Measurements from ENCODE around the gene PRR27.

Gene PRR27

DNA sequence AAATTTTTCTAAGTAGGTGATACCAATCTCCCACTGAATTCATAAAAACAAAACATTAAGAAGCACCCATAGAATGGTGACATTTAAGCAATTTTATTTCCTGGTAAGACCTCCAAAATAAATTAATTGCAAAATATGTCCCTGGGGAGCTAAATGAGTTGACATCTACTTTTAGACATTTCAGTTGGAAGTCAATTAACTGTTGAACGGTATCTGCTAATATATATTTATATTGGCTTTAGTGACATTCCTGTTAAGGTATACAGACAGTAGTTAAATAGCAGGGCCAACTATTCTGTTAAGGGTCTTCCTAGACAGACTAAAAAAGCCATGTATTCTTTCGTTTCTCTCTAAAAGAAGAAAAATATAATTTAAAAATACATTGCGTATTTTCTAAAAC is at the start of gene PRR27:
Gene PRR27, plus strand, starts transcription at position 301 of the 400 bp plus-strand sequence. CDS start 139 bp downstream, outside the sequence.
- no peak for DNase-seq (ENCODE audit: low spot score)

DNA sequence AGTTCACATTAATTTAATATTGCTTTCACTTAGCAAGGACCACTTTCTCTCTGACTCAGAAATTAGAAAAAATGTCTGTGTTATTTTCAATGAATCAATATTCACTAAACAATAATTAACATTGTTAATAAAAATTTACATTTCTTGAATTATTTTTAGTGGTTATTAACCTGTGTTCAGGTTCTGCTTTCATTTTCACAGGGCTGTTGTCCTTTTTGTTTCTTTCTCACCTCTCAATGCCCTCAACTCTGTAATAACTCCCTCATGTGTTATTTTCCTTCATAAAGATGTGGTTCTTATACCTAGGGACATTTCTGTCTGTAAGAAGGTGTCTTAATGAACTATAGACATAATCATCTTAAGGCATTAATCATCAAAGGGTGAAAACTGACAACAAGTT is 43.1 kb upstream of the PRR27 start:
- no peak for DNase-seq (ENCODE audit: low spot score)

DNA sequence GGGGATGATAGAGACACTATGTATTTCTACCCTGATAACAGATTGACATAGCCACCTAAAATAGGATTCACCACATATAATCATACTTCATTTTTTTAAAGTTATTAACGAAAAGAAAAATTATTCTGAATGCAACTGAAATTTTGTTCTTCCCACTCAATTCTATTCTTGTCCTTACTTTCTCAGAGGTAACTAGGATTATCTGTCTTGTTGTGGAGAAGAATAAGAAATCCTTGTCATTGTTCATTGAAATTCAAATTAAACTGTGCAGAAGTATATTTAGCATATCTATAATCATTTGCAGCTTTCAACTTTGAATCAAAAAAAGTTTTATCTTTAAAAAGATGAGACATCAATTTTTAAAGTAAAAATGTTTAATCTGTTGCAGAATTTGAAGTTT is 40.4 kb upstream of the PRR27 start:
- peak; percentile 51 for DNase-seq (ENCODE audit: low spot score)

DNA sequence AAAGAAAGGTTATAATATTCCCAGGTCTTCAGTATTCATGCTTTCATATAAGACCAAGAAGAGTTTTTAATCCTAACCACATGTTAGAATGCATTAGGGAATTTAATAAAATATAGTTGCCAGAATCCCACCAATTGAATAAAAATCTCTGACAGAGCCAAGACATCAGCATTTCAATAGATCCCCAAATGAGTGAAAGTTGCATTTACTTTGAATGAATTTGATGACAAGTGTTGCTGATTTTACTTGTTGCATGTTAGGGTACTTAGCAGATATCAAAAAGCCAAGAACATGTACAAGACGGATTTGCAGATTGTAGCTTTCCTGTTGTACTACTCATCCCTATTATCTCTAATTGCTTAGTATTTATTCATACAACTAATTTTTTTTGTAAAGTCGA is 39.9 kb upstream of the PRR27 start:
- DNase-seq (ENCODE audit: low spot score), result peak; percentile 3

DNA sequence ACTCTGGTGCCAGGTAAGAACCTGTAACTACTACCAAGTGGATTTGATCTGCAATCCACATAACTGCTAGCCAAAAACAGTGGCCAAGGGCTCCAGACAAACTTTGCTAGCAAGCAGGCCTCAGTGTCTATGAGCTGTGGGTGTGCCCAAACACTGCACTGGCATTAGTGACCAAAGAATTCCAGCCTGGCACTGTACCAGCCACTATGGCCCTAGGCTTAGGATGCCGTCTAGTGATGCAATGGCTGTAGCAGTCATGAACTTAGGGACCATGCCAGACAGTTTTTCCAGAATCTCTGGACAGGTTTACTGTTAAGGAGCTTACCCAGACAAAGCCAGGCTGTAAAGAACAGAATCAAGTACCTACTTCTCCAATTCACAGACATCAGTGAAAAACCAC is 33.7 kb upstream of the PRR27 start:
- no peak for DNase-seq (ENCODE audit: low spot score)

DNA sequence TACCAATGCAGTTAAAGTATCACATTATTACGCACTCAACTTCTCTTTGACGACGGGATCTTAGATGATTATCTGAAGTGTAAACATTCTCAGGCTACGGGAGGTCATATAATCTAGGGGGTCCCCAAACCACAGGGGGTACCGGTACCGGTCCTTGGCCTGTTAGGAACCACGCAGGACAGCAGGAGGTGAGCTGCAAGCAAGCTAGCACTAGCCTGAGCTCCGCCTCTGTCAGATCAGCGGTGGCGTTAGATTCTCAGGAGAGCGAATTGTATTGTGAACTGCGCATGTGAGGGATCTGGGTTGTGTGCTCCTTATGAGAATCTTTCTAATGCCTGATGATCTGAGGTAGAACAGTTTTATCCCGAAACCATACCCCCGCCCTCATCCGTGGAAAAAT is 20.6 kb upstream of the PRR27 start:
- no peak for DNase-seq (ENCODE audit: low spot score)

DNA sequence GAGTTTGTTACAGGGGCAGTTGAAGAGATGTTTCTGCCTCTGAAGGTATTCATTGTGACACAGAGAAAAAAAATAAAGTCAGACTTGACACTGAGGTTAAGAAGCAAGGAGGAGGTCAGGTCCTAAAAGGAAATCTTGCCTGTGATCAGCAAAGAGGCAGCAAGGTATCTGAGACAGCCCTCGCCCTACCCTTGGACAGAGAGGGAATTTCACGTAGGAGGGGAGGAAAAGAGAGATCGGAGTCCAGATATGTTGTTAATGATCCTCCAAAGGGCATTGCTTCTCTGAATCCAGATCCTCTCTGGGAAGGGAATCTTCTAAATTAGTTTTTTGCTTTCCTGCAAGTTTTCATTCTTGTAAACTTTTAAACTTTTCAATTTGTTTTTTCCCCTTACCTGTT is 15.3 kb upstream of the PRR27 start:
- no peak for DNase-seq (ENCODE audit: low spot score)

DNA sequence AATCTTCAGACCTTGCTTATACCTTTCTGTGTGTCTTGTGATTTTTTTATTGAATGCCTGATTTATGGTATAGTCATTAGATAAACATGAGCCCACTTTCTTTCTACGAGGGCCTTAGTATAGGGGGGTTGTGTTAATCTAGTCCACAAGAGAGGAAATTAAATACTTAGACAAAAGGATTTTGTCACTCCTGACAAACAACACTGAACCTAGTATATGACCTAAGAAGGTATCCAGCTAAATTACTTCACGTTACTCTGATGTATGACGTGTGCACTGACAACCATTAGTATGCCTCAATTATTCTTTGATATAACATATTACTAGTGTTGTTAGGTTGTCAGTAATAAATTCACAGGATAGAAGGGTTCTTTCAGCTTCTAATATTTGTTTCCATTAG is 2.8 kb upstream of the PRR27 start:
- no peak for DNase-seq (ENCODE audit: low spot score)

DNA sequence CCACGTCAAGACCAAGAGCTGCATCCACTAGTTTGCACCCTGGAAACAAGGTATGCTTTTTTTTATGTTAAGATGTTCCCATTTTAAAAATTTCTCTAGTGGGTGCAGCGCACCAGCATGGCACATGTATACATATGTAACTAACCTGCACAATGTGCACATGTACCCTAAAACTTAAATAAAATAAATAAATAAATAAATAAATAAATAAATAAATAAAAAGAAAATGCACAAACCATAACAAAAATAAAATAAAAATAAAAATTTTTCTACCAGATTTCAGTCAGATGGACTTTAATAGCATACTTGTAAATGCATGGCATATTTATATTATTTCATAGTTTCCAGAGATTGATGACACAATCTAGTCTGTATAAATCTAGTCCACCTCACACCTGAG is 1.9 kb upstream of the PRR27 start:
- DNase-seq (ENCODE audit: low spot score), result no peak

DNA sequence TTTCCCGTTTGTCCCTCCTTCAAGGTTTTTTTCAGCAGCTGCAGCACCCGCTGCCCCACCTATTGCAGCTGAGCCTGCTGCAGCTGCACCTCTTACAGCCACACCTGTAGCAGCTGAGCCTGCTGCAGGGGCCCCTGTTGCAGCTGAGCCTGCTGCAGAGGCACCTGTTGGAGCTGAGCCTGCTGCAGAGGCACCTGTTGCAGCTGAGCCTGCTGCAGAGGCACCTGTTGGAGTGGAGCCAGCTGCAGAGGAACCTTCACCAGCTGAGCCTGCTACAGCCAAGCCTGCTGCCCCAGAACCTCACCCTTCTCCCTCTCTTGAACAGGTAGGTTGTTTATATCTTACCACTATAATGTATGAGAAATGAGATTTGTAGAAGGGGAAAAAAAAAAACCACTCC is 4.5 kb downstream of the PRR27 start:
- no peak for DNase-seq (ENCODE audit: low spot score)

DNA sequence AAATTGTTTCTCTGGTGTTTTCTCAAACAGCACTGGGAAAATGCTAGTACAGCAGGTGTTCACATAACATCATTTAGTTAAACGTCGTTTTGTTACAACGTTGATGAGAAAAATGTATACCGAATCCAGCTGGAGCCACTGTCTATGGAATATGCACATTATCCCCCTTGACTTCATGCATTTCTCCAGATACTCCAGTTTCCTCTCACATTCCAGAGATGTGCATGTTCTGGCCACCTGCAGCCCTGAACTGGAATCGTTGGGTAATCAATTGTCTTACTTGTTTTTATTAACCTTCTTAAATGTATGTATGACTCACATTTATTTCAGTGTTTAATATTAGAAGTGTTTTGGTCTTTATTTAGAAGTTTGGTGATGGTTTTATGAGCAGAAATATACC is 23.1 kb downstream of the PRR27 start:
- DNase-seq (ENCODE audit: low spot score), result no peak

DNA sequence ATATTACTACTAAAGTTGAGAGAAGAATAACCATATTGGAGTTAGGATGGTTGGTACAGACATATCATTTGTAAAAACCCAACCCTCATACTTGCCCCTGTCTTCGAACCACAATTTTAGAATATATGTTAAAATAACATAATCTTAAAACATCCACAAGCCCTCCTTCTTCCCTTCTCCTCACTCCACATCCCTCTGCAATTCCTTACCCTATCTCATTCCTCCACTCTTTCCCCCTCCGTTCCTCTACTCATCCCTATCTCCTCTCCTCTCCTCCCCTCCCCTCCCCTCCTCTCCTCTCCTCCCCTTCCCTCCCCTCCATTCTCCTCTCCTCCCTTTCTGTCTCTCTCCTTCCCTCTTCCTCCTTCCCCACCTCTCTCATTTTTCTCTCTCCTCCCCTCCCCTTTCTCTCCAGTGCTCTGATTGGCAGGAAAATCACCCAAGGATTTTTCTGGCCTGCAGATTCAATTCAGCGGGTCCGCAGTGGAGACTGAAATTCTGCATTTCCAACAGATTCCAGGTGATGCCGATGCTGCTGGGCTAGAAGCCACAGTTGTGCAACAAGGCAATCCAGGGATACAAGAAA is 24.1 kb downstream of the PRR27 start:
- no peak for DNase-seq (ENCODE audit: low spot score)

DNA sequence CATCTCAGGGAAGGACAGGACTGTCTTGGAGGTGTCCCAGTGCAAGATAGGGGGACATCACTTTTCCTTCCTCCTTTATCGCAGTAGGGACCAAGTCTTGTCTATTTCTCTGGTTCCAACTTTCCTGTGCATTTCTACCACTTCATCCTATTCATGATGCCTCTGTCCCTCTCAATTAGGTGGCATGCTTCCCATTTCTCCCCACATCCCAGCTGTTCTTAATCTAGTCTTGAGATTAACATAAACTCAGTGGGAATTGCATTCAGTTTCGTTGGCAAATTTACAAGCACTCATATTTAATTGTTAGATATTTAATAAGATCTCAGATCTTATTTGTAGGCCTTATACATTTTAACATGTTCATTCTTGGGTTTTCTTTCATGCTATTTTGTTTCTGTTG is 25.8 kb downstream of the PRR27 start:
- no peak for DNase-seq (ENCODE audit: low spot score)

DNA sequence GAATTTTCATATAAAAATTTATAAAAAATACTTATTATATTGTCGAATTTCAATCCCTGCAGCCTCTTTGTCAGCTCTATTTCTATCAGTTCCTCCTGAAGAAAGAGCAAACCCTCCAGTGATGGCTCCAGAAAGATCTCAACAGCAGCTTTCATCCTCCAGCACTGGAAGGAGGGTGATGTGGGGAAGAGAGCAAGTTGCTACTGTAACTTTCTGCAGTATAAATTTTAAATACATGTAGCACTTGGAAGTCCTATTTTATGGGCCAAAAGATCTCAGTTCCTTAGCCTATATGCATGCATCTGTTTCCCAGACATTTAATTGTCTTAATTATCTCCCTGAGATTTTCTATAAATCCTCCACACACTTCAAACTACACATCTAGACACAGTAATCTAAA is 27.8 kb downstream of the PRR27 start:
- no peak for DNase-seq (ENCODE audit: low spot score)

DNA sequence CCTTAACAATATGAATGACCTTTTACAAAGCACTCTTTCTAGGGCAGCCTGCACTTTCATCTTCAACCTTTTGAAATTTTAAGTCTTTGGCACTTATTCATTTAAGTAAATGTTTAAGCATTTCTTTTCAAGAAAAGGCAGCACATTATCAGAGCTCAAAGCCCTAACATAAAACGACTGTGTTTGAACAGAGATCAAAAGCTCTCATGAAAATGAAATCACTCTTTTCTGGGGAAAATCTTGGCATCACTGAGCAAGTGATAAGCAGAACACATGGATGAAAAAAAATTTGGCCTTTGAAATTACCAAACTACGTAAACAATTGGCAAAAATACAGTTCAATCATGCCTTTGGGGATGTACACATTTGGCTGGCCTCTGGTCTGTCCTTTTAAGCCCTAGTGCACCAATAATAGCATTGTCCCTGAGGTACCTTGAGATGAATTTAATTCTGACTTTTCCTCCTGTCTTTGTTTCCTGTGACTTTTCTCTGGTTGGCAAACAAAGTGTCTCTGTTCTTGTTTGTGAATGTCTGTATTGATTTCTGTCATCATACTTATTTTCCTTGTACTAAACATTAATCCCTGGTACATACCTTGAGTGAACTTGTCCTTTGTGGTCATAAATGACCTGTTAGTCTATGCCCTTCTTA is 28.6 kb downstream of the PRR27 start:
- no peak for DNase-seq (ENCODE audit: low spot score)

DNA sequence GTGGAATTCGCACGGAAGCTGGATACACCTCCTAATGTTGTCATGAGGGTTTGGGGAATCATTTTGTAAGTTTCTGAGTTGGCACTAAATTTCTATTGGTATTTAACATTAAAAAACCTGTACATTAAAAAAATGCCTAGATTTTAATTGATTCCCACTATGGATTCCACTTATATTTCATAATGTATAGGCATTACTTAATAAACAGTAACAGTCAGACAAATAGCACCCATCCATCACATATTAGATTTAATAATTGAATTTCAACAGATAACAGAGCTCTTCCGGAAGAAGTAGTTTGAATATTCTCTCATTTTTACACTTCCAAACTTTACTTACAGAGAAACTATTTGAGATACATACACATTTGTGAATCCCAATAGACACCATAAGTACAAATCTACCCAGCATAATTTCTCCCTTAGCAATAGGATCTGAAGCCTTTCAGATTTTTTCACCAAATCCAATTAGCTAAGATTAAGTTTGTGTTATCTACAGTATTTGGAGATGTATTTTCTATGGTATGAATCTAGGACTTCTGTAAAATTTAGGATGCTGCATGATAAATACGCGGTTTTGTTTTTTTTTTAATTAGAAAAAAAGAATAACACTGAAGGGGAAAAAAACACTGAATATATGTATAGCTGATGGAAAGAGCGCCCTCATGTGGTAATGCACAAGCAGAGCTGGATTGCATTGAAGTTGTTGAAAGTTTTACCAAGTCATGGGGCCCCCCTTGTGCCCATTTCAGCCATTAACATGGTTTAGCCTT is 29.3 kb downstream of the PRR27 start:
- DNase-seq (ENCODE audit: low spot score), result no peak

DNA sequence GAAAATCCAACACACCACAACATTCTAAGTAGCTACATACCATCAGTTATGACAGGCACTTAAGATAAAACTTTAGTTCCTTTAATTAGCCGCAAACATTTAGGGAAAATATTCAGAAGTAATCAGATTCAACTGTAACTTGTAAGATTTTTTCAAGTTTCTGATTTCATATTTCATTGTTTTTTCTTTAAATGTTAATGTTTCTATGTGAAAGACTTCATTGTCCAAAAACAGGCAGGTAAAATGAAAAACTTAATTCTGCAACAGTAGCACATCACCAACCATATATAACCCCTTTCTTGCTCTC is 29.9 kb downstream of the PRR27 start:
- no peak for DNase-seq (ENCODE audit: low spot score)

DNA sequence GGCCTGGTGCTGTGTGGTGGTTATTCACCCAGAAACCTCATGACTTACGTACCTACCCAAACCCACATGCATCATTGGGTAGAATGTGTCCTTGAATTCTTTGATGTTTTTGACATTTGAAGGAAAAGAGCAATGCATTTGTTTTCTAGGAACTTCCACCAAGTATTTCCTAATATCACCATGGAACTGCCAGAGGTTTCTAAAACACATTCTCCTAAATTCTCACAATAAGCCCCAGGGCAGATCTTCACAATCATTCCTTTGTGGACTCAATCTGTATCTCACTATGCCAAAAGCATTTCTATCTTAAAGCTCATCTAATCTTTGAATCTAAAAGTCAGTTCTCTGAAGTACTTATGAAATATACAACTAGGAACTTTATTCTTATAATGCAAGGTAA is 33.2 kb downstream of the PRR27 start:
- DNase-seq (ENCODE audit: low spot score), result no peak

DNA sequence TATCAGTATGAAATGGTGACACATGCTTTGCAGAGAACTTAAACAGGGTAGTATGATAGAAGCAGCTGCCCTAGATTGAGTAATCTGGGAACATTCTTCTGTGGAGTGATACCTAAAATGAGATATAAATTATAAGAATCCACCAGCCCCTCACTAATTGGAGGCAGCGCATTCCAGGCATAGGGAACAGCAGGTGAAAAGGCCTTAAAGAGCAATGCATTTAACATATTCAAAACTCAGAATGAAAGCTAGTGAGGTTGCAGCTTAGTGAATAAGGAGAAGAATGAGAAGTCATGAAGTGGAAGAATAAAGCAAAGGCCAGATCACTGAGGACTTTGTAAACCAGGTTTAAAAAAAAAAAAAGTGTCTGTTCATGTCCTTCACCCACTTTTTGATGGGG is 36.5 kb downstream of the PRR27 start:
- DNase-seq (ENCODE audit: low spot score), result no peak

DNA sequence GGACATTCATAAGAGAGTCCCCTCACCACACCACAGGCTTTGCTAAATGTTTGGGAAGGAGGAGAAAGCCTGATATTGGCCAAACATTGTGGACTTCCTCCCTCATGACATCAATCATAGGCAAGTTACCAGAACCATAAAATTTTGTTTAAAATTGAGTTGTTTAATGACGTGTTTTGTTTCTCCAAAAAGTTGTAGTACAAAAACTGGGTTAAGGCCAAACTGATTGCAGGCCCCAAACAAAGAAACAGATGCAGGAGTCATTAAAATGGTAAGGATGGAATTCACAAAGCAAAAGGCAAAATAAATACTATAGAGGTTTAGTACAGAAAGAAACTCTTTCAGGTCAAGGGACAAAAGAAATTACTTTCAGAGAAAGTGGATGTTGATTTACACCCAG is 37.6 kb downstream of the PRR27 start:
- no peak for DNase-seq (ENCODE audit: low spot score)

DNA sequence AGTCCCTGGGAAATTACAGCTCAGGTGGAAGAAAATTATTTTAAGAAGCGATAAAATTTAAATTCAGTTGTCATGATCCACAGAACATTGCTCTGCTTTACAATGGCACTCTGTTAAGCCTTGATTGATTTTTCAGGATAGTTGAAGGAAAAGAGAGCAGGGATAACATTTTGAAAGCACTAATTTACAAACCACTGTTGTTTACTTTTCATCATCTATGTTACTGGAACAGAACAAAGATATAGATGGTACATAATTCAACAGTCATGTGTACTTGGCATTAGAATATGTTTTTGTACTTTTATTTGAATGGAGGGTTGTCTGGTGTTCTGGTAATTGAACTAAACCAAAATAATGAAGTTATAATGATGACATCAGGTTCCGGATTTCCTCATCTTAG is 38.9 kb downstream of the PRR27 start:
- DNase-seq (ENCODE audit: low spot score), result no peak

DNA sequence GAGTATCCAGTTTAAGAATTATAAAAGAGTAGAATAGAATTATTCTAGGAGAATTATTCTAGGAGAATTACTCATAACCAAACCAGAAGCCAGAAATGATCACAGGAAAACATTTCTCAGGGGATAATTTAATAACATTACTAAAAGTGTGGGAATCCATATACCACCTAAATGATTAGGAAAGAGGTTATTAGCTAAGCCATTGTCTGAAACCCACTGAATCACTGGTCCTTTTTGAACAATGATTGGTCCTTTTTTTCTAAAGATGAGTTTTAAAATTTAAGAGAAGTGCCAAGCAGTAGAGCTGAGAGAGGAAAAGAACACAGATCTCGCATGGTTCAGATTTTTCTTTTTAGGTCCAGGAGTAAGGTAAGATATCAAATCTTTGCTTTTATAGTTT is 41.4 kb downstream of the PRR27 start, which contains the start of gene ODAM:
Gene ODAM, plus strand, starts transcription at position 301 of the 400 bp plus-strand sequence. CDS start 819 bp downstream, outside the sequence.
- no peak for DNase-seq (ENCODE audit: low spot score)

DNA sequence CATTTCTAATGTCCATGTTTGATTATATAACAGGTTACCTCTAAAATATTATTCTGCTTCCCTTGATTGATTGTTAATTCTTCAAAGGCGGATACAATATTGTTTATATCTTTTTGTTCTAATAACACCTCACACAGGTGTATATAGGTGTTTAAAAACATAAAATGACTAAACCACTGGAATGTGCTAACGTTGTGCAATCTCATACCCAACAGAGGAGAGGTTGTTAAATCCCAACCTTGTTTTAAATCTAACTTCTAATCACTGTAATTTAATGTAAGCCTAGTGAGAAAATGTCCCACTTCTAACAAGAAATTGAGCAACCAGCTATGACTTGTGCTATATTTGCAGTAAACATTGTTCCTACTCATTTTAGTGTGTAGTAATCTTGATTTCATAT is 42.8 kb downstream of the PRR27 start:
- DNase-seq (ENCODE audit: low spot score), result no peak

DNA sequence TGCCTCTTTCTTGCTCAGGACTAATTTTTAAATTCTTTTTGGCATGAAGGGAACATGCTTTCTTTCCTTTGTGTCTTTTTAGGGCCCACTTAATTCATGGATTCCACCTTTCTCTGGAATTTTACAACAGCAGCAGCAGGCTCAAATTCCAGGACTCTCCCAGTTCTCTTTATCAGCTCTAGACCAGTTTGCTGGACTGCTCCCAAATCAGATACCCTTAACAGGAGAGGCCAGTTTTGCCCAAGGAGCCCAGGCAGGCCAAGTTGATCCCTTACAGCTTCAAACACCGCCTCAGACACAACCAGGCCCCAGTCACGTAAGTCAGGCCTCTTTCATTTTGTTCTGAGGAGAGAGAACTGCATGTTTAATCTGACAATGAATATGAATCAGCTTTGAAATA is 43.8 kb downstream of the PRR27 start:
- DNase-seq (ENCODE audit: low spot score), result no peak

All from putamen (tissue), 1 donor.